ENCODE results near the gene GRK6.

GRK6 gene

DNA sequence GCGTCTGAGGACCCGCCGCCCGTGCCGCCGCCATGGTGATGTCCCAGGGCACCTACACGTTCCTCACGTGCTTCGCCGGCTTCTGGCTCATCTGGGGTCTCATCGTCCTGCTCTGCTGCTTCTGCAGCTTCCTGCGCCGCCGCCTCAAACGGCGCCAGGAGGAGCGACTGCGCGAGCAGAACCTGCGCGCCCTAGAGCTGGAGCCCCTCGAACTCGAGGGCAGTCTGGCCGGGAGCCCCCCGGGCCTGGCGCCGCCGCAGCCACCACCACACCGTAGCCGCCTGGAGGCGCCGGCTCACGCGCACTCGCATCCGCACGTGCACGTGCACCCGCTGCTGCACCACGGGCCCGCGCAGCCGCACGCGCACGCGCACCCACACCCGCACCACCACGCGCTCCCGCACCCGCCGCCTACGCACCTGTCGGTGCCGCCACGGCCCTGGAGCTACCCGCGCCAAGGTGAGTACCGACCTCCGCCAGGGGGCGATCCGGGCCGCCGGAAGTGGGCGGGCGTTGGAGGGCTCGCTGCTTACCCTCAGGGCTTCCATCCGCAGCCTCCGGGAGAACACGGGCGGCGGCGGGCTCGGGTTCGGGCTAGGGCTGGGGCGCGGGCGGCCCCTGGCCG is 28.7 kb downstream of the GRK6 start:
- DNase-seq = peak; percentile 88

DNA sequence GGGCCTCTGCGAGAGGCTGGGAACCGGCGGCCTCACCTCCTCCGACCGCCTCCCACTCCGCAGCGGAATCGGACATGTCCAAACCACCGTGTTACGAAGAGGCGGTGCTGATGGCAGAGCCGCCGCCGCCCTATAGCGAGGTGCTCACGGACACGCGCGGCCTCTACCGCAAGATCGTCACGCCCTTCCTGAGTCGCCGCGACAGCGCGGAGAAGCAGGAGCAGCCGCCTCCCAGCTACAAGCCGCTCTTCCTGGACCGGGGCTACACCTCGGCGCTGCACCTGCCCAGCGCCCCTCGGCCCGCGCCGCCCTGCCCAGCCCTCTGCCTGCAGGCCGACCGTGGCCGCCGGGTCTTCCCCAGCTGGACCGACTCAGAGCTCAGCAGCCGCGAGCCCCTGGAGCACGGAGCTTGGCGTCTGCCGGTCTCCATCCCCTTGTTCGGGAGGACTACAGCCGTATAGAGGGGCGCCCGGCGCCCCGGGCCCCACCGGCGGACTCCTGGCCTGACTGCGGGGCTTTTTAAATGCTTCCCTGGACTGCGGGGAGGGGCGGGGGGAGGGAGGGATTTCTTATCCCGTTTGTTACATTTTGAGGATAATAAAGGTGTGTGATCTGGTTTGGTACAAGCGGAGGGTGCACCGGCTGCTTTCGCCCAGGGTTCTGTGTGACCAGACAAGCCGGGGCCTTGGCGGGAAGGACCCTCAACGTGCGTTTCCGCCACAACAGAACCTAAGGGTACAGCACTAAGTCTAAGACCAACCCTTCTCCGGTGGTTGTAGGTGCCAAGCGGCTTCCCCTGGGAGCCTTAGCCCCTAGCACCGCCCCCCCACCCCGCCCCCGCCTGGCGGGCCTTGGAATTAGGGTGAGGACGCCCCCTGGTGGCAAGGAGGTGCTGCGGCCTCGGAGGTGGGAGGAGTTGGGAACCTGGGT is 29.4 kb downstream of the GRK6 start:
- peak; percentile 93 for DNase-seq

DNA sequence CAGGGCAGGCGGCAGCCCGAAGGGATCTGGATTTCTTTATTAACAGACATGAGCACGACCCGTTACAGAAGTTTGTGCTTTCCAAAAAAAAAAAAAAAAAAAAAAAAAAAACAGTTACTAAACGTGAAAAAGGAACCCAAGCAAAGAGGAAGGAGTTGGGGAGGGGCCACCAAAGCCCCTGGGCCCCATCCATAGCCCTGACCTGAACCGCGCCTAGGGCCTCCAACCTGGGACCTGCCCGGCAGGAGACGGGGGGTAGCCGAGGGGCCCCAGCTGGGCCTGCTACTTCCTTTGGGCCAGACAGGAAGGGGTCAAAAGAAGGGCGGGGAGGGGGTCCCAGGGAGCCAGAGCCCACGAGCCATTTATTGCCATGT is 30.1 kb downstream of the GRK6 start:
- no peak for DNase-seq

DNA sequence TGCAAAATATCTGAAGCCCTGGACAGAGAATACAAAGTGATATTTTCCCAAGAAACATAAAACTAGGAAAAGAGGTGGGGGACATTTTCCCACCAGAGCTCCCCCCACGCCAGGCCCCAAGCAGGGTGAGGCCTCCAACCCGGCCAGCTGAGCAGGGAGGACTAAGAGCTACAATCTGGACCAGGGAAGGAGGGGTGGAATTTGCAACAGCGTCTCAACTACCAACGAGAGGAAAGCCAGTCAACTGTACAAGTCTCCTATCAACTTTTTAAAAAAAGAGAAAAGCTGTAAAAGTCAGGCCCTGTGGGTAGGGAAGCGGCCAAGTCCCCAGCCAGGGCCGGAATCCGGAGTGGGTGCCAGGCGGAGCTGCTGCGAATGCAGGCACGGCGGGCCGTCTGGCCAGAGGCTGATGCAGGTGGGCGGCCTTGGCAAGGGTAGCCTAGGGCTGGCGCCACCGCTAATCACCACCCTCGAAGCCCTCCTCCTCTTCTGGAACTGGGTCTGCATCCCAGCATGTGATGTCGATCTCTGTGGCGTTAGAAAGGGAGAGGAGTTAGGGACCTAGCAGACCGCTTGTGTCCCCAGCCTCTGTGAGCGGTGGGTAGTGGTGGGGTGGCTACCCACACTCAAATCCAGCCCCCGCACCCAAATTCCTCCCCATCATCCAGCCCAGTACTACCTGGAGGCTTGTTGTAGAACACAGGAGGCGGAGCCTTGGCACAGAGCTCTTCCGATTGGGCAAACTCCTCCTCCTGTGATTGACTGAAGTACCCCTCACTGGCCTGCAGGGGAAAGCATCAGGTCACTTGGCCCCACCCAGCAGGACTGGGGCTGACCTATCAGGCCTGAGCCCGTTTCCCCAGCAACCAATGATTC is 30.7 kb downstream of the GRK6 start:
- peak; percentile 93 for DNase-seq

DNA sequence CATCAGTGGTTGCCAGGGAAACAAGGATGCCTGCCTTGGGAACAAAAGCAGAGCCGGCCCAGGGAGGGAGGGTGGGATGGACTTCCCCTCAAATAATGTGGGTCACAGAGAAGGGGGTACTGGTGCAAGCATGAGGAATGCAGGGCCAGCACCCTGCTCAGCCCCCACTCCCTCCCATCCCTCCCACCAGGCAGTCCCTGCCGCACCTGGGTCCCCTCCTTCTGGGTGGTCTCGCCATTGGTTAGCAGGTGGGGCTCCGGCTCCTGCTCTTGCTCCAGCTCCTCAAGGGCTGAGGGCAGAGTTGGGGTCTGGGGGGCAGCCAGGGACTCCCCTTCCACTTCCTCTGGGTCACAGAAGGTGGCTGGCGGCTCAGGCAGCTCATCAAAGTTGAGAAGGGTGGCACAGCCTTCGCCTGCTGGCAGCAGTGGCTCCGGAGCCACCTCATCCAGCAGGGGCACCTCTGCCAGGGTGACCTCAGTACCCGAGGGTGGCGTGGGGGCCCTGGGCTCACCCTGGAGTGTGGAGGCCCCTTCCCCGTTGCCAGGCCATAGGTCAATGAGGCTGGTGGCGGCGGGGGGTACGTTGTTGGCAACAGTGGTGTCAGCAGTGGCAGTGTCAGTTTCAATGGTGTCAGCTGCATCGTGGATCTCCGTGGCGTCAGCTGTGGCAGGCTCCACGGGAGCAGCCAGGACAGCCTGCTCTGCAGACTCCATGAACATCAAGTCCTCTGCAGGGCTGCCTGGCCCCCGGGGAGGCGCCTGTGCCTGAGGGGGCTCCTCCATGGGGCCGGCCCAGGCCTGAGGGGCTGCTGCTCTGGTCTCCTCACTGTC is 31.6 kb downstream of the GRK6 start:
- peak; percentile 49 for DNase-seq

DNA sequence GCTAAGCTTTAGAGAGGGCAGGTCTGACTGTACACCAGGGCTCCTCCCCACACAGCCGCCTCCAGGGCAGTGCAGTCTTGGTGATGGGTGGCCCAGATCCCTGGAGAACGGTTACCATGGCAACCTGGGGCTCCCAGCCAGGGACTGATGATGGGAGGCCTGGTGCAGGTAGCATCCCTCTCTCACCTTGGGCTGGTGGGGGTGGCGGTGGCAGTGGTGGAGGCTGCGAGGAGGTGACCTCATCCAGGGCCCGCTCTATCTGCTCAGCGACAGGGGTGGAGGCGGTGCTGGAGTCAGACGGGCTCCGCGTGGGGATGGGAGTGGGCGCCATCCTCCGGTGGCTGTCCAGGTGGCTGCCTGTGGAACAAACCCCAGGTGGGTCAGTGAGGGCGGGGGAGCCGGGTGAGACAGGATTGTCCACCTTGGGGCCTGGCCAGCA is 32.5 kb downstream of the GRK6 start:
- DNase-seq = peak; percentile 46

DNA sequence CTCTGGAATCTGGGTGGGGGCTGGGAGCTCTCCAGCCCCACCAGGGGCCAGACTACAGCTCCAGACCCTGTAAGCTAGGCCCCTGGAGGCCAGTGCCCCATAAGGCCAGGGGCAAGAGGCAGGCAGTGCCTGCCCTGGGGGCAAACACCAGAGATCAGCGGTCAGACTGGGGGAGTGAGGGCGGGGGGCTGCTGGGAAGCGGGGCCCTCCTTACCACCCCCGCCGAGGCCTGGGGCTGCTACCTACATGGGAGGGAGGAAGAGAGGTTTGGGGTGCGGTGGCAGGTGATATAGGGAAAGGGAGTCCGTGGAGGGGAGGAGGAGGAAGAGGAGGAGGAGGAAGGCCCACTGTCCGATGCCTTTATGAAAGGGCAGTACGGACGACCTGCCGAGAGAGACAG is 32.9 kb downstream of the GRK6 start:
- peak; percentile 27 for DNase-seq

DNA sequence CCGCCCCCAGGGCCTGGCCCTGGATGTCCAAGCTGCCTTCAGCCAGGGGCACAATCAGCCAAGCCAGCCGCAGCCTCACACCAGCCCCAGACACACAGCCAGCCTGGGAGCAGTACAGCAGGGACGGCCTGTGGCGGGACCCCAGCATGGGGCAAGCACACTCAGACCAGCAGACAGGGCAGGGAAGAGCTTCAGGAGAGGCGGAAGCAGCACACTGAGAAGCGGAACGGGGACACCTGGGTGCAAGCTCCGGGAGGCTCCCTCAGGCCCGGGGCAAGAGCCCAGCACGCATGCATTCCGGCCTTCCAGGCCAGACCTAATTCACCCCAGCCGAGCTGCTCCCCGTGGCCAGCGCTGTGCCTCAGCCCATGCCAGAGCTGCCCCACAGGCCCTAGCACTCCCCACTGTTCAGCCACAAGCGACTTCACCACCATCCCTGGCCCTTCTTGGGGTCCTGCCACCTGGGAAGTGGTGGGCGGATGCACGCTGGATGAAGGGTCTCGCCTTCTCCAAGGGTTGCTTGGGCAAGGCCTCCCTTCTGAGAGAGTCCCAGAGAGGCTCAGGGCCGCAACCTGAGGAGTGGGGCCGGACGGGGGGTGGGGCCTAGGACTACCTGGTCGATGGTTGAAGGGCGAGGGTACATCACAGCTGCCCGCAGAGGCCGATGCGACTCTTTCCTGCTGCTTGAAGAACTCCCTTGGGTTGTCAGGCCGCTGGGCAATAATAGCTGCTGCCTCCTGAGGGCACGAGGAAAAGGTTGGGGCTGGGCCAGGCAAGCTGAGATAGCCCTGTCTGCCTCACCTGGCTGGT is 33.5 kb downstream of the GRK6 start:
- peak; percentile 21 for DNase-seq

DNA sequence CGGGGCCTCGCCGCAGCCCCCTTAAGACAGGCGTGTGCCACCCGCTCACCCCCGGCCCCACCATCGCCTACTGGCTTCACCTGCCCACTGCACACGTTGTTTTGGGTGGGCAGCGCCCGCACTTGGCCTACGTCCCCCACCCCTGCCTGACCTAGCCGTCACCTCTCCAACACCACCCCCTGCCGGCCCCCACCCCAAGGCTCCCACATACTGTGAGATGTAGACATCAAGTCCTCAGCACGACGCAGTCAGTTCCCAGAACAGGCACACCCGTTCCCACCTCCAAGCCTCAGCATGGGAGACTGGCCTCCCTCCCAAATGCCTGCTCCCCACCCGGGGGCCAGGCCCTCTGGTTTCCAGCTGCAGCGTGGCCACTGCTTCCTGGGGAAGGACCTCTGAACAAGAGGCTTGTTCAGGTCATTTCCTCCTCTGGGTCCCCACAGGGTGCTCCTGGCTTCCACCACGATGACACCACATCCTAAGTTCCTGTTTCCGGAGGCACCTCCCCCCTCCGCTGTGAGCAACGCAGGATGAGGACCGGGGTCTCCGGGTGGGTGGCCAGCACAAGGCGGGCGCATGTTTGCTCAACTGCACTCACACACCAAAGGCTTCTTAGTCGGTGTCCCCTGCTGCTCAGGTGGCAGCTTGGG is 35.7 kb downstream of the GRK6 start:
- peak; percentile 53 for DNase-seq

DNA sequence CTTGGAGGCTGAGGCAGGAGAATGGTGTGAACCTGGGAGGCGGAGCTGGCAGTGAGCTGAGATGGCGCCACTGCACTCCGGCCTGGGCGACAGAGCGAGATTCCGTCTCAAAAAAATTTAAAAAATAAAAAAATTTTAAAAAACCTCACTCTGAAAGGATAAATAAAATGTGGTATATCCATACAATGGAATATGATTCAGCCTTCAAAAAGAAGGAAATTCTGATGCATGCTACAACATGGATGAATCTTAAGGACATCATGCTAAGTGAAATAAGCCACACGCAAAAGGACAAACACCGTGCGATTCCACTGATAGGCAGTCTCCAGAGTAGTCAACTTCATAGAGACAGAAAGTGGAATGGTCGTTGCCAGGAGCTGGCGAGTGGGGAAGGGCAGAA is 38.6 kb downstream of the GRK6 start:
- DNase-seq = no peak

DNA sequence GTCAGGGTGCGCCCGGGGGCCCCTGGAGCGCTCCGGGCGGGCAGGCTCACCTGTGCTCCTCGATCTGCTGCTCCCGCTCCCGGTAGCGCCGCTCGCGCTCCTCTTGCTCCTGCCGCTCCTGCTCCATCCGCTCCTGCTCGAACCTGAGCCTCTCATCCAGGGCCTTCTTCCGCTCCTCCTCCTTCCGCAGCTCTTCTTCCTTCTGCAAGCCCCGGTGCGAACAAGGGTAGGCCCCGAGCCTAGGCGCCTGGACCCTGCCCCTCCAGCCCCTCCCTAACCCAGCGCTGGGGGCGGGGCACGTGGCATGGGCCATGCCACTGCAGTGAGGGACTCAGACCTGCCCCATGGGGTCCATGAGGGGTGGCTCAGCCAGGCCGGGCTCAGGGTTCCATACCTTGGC is 40.4 kb downstream of the GRK6 start:
- no peak for DNase-seq

DNA sequence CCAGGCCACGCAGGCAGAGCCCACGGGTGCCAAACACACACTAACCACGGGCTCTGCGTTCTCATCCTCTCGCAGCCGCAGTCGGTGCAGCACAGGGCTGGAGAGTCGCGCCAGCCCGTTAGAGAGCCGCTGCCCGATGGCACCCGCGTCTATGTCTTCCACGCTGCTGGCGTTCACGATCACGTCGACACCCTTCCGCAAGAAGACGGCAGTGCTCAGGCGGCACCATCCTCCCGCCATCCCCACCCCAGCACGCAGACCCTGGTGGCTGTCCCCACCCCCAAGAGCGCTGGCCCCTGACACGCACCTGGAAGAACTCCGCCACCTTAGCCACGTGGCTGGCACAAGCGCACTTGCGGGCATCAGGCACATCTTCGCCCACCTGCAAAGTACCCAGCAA is 41.0 kb downstream of the GRK6 start:
- no peak for DNase-seq

DNA sequence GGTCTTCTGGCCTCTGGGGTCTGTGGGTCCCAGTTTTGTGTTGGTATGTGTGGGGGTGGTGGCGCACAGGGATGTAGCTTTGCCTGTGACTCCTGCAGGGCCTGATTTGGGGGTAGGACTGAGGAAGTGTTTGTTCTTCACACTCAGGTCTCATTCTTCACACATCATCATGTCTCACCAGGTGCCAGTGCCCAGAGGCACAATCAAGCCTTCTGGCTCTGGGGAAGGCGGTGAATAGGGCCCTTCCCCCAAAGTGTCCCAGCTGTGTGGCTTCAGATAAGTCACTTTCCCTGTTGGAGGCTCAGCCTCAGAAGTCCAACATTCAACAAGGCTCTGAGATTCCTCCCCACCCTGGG is 41.8 kb downstream of the GRK6 start:
- no peak for DNase-seq

DNA sequence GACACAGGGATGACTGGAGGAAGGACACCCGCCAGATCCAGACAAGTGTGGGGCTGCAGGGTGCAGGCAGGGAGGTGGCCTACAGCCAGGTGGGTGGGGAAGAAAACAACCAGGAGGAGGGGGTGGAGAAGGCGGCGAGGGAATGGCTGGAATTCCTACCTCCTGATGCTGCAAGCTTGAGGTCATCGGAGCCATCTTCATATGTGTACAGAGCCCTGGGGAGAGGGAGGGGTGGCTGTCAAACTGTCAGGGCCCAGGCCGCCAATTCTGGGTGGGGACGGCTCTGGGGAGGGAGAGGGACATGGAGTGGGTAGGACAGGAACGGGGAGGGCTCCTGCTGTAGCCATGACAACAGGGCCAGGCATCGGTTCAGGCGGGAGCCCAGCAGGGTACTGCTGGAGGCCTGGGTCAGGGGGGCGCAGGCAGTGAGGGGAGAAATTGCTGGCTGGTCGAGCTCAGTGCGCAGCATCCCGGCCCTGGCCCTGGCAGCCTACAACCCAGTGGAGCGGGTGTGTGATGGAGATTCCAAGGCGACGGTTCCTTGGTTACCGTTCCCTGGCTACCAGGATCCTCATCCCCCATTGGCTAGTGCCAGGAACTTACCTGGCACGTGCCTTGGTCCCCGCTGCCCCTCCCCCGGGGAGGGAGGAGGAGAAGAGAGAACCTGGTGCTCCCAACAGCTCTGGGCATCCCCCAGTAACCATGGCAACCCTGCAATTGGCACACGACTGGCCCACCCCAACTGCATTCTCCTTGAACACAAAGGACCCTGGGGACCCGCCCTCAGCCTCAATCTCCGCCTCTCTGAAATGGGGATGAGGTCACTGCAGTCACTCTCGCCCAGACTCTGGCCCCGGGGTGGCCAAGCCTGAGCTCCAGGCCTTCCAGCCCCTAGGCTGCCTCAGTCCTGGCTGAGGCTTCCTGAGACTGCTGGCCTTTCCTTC is 42.5 kb downstream of the GRK6 start:
- peak; percentile 70 for DNase-seq

DNA sequence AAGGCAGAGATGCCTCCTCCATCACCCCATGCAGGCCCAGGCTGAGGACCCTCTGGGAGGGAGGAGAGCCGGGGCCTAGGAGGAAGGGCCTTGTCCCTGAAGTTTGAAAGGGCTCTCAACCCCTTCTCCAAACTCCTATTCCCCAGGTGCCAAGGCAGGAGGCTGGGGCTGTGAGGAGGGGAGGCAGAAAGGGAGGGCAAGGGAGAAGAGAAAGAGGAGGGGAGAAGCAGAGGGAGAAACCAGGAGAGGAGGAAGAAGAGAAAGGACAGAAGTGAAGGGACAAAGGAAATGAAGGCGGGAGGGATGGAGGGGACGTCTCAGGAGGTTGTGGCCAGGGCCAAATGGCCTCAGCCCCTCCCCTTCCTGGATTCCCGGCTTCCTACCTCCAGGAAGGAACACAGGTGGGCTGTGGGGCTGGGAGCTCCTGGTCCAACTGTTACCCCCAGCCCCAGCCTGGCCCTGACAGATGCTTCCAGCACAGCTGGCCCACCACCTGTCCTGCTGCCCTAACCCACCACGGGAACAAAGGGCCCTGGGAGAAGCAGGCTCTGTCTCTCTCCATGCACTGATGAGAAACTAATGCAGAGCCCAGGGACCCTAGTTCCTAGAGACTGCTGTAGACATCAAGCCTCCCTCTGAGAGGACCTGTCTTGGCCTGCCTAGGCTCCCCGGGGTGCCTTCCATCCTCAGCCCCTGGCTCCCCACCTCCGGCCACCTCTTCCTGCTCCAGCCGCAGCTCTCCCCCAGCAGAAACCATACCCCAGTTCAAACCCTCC is 43.5 kb downstream of the GRK6 start:
- no peak for DNase-seq

DNA sequence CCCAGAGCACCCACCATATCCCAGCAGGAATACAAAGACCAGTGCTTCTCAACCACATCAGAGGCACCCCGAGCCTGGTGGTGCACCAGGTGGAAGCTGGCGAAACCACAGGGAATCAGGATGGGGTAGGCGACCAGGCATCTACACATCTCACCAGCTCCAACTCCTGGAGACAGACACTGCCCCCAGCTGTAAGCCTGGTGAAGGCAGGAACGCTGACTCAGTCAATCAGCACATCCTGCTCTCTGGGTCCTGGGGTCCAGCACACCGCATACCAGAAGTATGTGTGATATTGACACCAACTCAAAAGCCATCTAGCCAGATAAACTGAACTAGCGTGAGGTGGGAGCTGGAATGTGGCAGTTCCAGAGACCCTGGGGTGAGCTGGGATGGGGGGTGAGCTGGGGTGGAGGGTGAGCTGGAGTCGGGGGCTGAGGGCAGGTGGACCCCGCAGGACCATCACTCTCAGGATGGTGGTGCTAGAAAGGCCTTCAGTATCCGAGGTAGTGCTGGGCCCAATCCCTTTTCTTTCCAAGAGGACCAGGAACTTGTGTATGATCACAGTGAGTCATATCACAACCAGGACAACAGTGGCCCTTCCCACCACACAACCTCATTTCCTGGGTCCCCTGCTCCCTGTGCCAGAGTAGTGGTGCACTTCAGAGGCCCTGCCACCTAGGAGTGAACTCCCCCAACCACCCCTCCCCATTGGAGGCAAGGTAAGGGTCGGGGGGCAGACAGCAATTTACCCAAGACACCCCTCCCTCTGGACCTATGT is 44.5 kb downstream of the GRK6 start:
- DNase-seq = no peak

DNA sequence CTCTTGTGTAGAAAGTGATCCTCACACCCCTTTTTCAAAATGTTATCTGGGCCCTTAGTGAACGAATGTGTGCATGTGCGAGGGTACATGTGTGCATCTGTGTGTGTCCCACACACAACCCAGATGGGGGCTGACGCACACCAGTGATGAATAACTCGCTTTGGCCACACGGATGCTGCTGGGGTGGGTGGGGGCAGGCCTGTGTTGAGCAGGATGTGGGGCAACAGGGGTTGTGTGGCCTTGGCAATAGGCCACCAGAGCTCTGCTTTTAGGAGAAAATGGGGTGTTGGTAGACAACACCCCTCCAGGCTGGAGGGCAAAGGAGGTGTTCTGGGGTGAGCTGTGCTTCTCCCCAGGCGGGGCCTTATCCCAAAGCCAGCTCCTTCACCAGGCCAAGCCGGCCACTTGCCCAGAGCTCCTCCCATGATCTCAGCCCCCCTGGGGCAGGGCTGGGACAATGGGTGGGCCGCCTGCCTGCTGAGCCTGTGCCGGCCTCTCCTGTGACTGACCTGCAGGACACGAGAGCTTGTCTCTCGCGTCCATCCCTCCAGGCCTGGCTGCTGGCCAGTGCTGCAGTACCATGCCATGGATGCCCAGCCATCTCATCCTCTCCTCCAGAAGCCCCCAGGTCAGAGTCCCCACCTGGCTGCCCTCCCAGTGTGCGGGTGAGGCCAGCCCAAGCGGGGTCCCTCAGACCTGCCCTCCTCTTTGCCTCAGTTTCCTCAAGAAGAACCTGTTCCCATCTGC is 45.3 kb downstream of the GRK6 start:
- no peak for DNase-seq

Measured in femur (tissue), 1 donor.